ENCODE measurements around the gene NUP37.

DNA sequence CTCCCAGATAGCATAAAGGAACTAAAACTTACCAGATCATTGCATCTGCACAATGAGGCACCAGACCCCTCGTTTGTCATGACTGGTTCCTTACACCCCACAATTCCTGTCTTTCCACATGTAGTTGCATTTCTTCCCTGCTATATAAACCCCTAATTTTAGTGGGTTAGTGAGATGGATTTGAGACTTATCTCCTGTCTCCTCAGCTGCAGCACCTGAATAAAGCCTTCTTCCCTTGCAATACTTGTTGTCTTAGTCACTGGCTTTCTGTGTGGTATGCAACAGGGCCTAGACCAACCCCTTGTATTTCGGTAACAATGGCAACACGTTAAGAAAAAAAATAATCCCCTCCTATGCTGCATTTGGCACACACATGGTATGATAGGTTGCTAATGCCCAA is 13.0 kb downstream of the NUP37 start:
- TF ChIP-seq FOSL1 (IDR thresholded peaks at IDR 0.05; ENCODE audit: low read depth): no peak
- TF ChIP-seq, protein P1, sequence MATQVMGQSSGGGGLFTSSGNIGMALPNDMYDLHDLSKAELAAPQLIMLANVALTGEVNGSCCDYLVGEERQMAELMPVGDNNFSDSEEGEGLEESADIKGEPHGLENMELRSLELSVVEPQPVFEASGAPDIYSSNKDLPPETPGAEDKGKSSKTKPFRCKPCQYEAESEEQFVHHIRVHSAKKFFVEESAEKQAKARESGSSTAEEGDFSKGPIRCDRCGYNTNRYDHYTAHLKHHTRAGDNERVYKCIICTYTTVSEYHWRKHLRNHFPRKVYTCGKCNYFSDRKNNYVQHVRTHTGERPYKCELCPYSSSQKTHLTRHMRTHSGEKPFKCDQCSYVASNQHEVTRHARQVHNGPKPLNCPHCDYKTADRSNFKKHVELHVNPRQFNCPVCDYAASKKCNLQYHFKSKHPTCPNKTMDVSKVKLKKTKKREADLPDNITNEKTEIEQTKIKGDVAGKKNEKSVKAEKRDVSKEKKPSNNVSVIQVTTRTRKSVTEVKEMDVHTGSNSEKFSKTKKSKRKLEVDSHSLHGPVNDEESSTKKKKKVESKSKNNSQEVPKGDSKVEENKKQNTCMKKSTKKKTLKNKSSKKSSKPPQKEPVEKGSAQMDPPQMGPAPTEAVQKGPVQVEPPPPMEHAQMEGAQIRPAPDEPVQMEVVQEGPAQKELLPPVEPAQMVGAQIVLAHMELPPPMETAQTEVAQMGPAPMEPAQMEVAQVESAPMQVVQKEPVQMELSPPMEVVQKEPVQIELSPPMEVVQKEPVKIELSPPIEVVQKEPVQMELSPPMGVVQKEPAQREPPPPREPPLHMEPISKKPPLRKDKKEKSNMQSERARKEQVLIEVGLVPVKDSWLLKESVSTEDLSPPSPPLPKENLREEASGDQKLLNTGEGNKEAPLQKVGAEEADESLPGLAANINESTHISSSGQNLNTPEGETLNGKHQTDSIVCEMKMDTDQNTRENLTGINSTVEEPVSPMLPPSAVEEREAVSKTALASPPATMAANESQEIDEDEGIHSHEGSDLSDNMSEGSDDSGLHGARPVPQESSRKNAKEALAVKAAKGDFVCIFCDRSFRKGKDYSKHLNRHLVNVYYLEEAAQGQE (IDR thresholded peaks at IDR 0.05; ENCODE audit: low read depth): no peak
- TF ChIP-seq, protein P2, sequence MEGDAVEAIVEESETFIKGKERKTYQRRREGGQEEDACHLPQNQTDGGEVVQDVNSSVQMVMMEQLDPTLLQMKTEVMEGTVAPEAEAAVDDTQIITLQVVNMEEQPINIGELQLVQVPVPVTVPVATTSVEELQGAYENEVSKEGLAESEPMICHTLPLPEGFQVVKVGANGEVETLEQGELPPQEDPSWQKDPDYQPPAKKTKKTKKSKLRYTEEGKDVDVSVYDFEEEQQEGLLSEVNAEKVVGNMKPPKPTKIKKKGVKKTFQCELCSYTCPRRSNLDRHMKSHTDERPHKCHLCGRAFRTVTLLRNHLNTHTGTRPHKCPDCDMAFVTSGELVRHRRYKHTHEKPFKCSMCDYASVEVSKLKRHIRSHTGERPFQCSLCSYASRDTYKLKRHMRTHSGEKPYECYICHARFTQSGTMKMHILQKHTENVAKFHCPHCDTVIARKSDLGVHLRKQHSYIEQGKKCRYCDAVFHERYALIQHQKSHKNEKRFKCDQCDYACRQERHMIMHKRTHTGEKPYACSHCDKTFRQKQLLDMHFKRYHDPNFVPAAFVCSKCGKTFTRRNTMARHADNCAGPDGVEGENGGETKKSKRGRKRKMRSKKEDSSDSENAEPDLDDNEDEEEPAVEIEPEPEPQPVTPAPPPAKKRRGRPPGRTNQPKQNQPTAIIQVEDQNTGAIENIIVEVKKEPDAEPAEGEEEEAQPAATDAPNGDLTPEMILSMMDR (IDR thresholded peaks at IDR 0.05 in 2 of 3, conservative IDR thresholded peaks at IDR 0.05 in 1 of 3; ENCODE audit: borderline replicate concordance in 1 of 3, insufficient read depth in 1 of 3, low read depth in 2 of 3, low read length in 2 of 3): no peak
- no peak for TF ChIP-seq SIN3A (IDR thresholded peaks at IDR 0.05; ENCODE audit: low read depth)
- no peak for TF ChIP-seq EGR1 (IDR thresholded peaks at IDR 0.05; ENCODE audit: low read depth)
- no peak for TF ChIP-seq POLR2AphosphoS5 (IDR thresholded peaks at IDR 0.05; ENCODE audit: low read depth, low read length)
- TF ChIP-seq TCF7L2 (IDR thresholded peaks at IDR 0.05; ENCODE audit: borderline replicate concordance, extremely low read depth, insufficient read depth, insufficient read length): no peak
- TF ChIP-seq EZH2 (IDR thresholded peaks at IDR 0.05): no peak

All from HCT116 (cell line).